HepG2 (cell line): ENCODE measurements around the gene FAM131A. TPM values are rescaled to one million over a fixed set of nuclear protein-coding genes. Genes with fewer than 3 reads are reported as not detected.
A peak's percentile ranks its signal among the peaks of the same experiment; 100 is the strongest.

Experiments used
- SALL1 ChIP-seq: sonication (generic); formaldehyde crosslinking; IDR thresholded peaks from 2 replicates; pipeline ENCODE4 v1.8.0; 2022; ENCODE audit warnings: mild to moderate bottlenecking, missing genetic modification reagents
- XRCC5 ChIP-seq: fragments of 200-400 bp; formaldehyde crosslinking; optimal IDR thresholded peaks from 2 replicates; pipeline ENCODE3; 2017; ENCODE audit warnings: mild to moderate bottlenecking, low read length
- ZFY ChIP-seq: sonication (generic); formaldehyde crosslinking; IDR thresholded peaks from 2 replicates; pipeline ENCODE4 v1.4.0; 2020; ENCODE audit warnings: missing genetic modification reagents
- ZNF235 ChIP-seq: sonication (generic); formaldehyde crosslinking; IDR thresholded peaks from 2 replicates; pipeline ENCODE4 v1.8.1; 2023; ENCODE audit warnings: mild to moderate bottlenecking, missing genetic modification reagents, borderline replicate concordance
- polyA plus RNA-seq, 8 experiments: library from polyadenylated mRNA; depleted of rRNA in 3 of 8; stranded (reverse) in 7 of 8; unstranded in 1 of 8; fragments of >200 nt; fragmentation: Illumina TruSeq in 4 of 8; extraction: Trizol in 4 of 8; gene quantifications; 2 replicates each; pipeline versions ENCODE4 v1.2.1 to v1.2.3, GENCODE V29; 2011 to 2016; ENCODE audit warnings: low read depth in 4 of 8, missing spikeins in 1 of 8, mixed read lengths in 1 of 8; ENCODE audit not compliant: insufficient read depth in 1 of 8
- total RNA-seq, 5 experiments: library from RNA; depleted of rRNA; stranded (reverse); fragments of >200 nt; fragmentation: Illumina TruSeq; extraction: Trizol; gene quantifications; 2 replicates each; pipeline ENCODE4 v1.2.3, GENCODE V29; 2016; ENCODE audit warnings: low read depth in 1 of 5
- TF ChIP-seq, protein P1 (sequence below): sonication (generic); formaldehyde crosslinking; IDR thresholded peaks from 2 replicates; pipeline ENCODE4 v1.9.0; 2022; ENCODE audit warnings: missing genetic modification reagents, mild to moderate bottlenecking, borderline replicate concordance
- TF ChIP-seq, protein P2 (sequence below): sonication (generic); formaldehyde crosslinking; IDR thresholded peaks from 2 replicates; pipeline ENCODE4 v1.5.0; 2020; ENCODE audit warnings: mild to moderate bottlenecking, missing genetic modification reagents, moderate library complexity
- TF ChIP-seq, protein P3 (sequence below): sonication (generic); formaldehyde crosslinking; IDR thresholded peaks from 2 replicates; pipeline ENCODE4 v1.4.0; 2020; ENCODE audit warnings: missing genetic modification reagents
- TF ChIP-seq, protein P4 (sequence below): sonication (generic); formaldehyde crosslinking; IDR thresholded peaks from 2 replicates; pipeline ENCODE4 v1.4.0; 2020; ENCODE audit warnings: mild to moderate bottlenecking, missing genetic modification reagents

The FAM131A gene
- total and polyA plus RNA-seq, 2 of the 13 experiments (the other 11 are each of a cell fraction or from before 2014, with no cell fraction given) = 9.2 to 9.3 TPM

DNA sequence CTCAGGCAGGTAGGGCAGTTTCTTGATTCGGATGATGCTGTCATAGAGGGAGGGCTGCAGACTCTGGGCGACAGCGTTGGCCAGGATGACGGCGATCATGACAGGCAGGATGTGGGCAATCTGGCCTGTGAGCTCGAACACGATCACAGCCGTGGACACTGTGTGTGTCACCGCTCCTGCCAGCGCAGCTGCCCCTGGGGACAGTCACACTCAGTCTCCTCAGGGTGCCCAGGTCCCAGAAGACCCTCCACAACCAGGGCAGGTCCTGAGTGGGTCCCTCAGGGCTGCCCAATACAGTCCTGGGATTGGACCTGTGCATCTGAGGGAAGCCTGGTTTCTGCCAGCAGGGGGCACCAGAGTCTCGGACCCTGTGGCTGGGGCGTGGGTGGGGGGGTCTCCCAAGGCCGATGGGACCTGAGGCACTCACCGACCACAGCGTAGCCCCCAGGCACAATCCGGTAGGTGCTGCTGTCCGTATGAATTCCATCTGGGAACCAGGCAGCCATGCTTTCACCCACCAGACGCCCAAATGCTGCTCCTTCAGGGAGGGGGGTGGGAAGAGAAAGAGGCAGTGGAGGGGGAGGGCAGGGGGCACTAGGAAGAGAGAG lies 16.8 kb downstream of the FAM131A start (continued):
- TF ChIP-seq, protein P1, sequence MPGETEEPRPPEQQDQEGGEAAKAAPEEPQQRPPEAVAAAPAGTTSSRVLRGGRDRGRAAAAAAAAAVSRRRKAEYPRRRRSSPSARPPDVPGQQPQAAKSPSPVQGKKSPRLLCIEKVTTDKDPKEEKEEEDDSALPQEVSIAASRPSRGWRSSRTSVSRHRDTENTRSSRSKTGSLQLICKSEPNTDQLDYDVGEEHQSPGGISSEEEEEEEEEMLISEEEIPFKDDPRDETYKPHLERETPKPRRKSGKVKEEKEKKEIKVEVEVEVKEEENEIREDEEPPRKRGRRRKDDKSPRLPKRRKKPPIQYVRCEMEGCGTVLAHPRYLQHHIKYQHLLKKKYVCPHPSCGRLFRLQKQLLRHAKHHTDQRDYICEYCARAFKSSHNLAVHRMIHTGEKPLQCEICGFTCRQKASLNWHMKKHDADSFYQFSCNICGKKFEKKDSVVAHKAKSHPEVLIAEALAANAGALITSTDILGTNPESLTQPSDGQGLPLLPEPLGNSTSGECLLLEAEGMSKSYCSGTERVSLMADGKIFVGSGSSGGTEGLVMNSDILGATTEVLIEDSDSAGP = peak; percentile 22; the same call in 1 of the 2 replicates
- TF ChIP-seq ZFY (CRISPR knock-in tag) (no peak), XRCC5 (peak; percentile 49), ZNF235 (CRISPR knock-in tag) (no peak), SALL1 (0 out of 2 replicates have a peak, but pooled peaks have one; percentile 10)
- TF ChIP-seq, protein P2, sequence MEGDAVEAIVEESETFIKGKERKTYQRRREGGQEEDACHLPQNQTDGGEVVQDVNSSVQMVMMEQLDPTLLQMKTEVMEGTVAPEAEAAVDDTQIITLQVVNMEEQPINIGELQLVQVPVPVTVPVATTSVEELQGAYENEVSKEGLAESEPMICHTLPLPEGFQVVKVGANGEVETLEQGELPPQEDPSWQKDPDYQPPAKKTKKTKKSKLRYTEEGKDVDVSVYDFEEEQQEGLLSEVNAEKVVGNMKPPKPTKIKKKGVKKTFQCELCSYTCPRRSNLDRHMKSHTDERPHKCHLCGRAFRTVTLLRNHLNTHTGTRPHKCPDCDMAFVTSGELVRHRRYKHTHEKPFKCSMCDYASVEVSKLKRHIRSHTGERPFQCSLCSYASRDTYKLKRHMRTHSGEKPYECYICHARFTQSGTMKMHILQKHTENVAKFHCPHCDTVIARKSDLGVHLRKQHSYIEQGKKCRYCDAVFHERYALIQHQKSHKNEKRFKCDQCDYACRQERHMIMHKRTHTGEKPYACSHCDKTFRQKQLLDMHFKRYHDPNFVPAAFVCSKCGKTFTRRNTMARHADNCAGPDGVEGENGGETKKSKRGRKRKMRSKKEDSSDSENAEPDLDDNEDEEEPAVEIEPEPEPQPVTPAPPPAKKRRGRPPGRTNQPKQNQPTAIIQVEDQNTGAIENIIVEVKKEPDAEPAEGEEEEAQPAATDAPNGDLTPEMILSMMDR (CRISPR knock-in tag) = peak; percentile 85
- TF ChIP-seq, protein P3, sequence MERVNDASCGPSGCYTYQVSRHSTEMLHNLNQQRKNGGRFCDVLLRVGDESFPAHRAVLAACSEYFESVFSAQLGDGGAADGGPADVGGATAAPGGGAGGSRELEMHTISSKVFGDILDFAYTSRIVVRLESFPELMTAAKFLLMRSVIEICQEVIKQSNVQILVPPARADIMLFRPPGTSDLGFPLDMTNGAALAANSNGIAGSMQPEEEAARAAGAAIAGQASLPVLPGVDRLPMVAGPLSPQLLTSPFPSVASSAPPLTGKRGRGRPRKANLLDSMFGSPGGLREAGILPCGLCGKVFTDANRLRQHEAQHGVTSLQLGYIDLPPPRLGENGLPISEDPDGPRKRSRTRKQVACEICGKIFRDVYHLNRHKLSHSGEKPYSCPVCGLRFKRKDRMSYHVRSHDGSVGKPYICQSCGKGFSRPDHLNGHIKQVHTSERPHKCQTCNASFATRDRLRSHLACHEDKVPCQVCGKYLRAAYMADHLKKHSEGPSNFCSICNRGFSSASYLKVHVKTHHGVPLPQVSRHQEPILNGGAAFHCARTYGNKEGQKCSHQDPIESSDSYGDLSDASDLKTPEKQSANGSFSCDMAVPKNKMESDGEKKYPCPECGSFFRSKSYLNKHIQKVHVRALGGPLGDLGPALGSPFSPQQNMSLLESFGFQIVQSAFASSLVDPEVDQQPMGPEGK (CRISPR knock-in tag) = peak; percentile 82
- TF ChIP-seq, protein P4, sequence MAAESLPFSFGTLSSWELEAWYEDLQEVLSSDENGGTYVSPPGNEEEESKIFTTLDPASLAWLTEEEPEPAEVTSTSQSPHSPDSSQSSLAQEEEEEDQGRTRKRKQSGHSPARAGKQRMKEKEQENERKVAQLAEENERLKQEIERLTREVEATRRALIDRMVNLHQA = no peak
